GM12864 (cell line): Measurements from ENCODE around the gene IQCE.

Source experiments
- DNase-seq: peaks from one replicate; pipeline ENCODE4 v3.0.0-alpha.2; 2011; ENCODE audit warnings: low read depth
- H3K4me3 ChIP-seq: 2 replicates; pipeline ENCODE4 v1.5.1; 2011; ENCODE audit warnings: mild to moderate bottlenecking, low read depth, low read length, control low read depth
- TF ChIP-seq, protein P1 (sequence below): IDR thresholded peaks from 2 replicates; pipeline ENCODE4 v1.5.1; 2011; ENCODE audit warnings: low read depth, mild to moderate bottlenecking, moderate library complexity, low read length, control low read depth, inconsistent platforms; ENCODE audit errors: missing control alignments

IQCE gene

DNA sequence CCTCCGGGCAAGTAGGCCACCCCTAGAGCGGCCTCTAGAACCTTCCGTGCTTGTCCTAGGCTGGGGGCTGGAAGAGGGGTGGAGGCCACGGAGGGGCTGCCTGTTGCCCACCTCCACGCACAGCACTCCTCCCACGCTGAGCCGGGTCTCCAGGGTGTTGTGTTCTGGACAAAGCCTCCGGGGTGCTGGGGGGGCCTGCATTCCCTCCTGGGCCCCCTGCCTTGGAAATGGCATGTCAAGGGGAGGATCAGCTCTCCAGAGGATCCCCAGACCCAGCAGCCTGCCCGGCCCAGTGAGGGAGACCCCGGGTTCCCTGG lies 64.9 kb downstream of the IQCE start:
- DNase-seq: no peak

DNA sequence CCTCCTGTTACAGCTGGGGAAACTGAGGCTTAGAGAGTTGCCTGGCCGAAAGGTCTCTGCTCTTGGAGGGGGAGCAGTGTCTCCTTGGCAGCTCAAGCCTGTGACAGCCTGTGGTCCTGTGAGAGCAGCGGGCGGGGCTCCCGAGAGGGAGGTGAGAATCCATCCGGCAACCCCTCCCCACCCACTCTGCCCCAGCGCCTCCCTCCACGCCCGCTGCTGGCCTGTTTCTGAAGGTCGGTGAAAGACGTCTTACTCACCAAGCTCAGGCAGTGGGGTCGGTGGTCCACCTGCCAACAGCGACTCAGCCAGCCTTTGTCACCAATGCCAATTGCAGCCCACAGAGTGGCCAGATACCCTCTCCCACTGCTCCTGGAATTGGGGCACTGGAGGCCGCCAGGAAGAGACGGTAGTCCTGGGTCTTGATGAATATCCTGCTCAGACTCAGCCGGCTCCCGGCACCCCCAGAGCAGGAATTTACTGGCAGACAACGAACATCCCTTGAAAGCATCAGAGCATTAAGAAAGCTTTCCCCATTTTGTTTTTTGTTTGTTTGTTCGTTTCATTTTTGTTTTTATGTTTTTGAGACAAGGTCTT lies 65.6 kb downstream of the IQCE start:
- DNase-seq: no peak
- TF ChIP-seq, protein P1, sequence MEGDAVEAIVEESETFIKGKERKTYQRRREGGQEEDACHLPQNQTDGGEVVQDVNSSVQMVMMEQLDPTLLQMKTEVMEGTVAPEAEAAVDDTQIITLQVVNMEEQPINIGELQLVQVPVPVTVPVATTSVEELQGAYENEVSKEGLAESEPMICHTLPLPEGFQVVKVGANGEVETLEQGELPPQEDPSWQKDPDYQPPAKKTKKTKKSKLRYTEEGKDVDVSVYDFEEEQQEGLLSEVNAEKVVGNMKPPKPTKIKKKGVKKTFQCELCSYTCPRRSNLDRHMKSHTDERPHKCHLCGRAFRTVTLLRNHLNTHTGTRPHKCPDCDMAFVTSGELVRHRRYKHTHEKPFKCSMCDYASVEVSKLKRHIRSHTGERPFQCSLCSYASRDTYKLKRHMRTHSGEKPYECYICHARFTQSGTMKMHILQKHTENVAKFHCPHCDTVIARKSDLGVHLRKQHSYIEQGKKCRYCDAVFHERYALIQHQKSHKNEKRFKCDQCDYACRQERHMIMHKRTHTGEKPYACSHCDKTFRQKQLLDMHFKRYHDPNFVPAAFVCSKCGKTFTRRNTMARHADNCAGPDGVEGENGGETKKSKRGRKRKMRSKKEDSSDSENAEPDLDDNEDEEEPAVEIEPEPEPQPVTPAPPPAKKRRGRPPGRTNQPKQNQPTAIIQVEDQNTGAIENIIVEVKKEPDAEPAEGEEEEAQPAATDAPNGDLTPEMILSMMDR: no peak

More for the DNA sequence above, 64.9 kb downstream of the IQCE start:
- TF ChIP-seq, protein P1: no peak
- H3K4me3 ChIP-seq: no peak overlapping the region

DNA sequence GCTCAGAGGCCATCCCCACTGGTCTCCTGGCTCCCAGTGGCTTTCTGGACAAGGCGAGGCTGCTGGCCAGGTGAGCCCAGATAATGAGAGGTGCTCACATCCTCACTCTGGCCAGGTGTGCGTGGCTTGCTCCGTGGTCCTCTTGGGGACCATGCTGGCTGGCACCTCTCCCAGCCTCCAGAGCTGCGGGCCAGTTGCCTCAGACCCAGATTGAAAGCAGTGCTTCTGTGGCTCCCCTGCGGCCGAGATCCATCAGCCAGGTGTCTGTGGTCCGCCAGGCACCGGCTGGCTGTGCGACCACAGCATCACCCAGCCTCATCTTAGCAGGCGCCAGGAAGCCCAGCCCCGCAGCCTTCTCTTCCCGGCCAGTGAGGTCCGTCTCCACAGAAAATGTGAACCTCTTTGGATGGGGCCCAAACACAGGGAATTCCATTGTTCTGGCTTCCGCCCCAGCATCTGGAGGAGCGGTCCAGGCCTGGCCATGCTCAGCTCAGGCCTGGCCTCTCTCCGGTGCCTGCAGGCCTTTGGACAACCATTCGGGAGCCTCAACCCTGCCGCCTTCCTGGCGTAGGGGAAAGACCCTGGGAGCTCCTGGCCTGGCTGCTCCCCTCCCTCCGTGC lies 67.8 kb downstream of the IQCE start:
- TF ChIP-seq, protein P1: no peak
- no peak for DNase-seq
- H3K4me3 ChIP-seq: no peak overlapping the region

More for the DNA sequence above, 65.6 kb downstream of the IQCE start:
- no peak overlapping the region for H3K4me3 ChIP-seq

GRCh38 chr7:2627258-2628129 lies 68.7 kb downstream of the IQCE start:
- no peak overlapping the region for H3K4me3 ChIP-seq
- TF ChIP-seq, protein P1: no peak
- no peak for DNase-seq

DNA sequence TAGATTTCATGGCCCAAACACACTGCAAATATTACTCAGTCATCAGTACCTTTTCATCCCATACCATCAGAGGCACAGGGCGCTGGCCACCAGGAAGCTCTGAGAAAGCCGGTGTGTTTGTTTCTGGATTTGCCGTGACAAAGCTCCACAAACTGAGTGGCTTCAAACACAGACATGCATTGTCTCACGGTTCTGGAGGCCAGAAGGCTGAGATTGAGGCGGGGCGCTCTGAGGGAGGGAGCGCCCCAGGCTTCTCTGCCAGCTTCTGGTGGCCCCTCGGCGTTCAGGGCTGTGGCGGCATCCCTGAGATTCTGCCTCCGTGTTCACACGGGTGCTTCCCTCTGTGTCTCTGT lies 69.3 kb downstream of the IQCE start:
- no peak overlapping the region for H3K4me3 ChIP-seq
- TF ChIP-seq, protein P1: no peak
- no peak for DNase-seq

- TF ChIP-seq, protein P1: no peak
Measured at GRCh38 chr7:2628891-2629290, 70.1 kb downstream of the IQCE start.

More at GRCh38 chr7:2628891-2629290, 70.1 kb downstream of the IQCE start:
- no peak for DNase-seq
- no peak overlapping the region for H3K4me3 ChIP-seq
